GM10266 (cell line): ENCODE results near the gene OR52B2.

Experiments
- DNase-seq: peaks from one replicate; pipeline ENCODE4 v3.0.0; 2012; ENCODE audit errors: extremely low spot score
- TF ChIP-seq, protein P1 (sequence below): IDR thresholded peaks from 2 replicates; pipeline ENCODE4 v1.5.1; 2012; ENCODE audit warnings: mild to moderate bottlenecking, low read depth; ENCODE audit not compliant: control insufficient read depth, insufficient read depth; ENCODE audit errors: missing control alignments

The OR52B2 gene

DNA sequence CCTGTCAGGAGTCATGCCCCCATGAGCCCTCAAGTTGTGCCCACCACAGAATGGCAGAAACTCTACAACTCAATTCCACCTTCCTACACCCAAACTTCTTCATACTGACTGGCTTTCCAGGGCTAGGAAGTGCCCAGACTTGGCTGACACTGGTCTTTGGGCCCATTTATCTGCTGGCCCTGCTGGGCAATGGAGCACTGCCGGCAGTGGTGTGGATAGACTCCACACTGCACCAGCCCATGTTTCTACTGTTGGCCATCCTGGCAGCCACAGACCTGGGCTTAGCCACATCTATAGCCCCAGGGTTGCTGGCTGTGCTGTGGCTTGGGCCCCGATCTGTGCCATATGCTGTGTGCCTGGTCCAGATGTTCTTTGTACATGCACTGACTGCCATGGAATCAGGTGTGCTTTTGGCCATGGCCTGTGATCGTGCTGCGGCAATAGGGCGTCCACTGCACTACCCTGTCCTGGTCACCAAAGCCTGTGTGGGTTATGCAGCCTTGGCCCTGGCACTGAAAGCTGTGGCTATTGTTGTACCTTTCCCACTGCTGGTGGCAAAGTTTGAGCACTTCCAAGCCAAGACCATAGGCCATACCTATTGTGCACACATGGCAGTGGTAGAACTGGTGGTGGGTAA is 29.2 kb upstream of the OR52B2 start, which contains the start of gene OR52W1:
Gene OR52W1, plus strand, starts transcription at position 51 of the 637 bp plus-strand sequence. Its CDS starts 0 bp downstream, at position 51.
- TF ChIP-seq, protein P1, sequence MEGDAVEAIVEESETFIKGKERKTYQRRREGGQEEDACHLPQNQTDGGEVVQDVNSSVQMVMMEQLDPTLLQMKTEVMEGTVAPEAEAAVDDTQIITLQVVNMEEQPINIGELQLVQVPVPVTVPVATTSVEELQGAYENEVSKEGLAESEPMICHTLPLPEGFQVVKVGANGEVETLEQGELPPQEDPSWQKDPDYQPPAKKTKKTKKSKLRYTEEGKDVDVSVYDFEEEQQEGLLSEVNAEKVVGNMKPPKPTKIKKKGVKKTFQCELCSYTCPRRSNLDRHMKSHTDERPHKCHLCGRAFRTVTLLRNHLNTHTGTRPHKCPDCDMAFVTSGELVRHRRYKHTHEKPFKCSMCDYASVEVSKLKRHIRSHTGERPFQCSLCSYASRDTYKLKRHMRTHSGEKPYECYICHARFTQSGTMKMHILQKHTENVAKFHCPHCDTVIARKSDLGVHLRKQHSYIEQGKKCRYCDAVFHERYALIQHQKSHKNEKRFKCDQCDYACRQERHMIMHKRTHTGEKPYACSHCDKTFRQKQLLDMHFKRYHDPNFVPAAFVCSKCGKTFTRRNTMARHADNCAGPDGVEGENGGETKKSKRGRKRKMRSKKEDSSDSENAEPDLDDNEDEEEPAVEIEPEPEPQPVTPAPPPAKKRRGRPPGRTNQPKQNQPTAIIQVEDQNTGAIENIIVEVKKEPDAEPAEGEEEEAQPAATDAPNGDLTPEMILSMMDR: no peak
- DNase-seq: no peak

DNA sequence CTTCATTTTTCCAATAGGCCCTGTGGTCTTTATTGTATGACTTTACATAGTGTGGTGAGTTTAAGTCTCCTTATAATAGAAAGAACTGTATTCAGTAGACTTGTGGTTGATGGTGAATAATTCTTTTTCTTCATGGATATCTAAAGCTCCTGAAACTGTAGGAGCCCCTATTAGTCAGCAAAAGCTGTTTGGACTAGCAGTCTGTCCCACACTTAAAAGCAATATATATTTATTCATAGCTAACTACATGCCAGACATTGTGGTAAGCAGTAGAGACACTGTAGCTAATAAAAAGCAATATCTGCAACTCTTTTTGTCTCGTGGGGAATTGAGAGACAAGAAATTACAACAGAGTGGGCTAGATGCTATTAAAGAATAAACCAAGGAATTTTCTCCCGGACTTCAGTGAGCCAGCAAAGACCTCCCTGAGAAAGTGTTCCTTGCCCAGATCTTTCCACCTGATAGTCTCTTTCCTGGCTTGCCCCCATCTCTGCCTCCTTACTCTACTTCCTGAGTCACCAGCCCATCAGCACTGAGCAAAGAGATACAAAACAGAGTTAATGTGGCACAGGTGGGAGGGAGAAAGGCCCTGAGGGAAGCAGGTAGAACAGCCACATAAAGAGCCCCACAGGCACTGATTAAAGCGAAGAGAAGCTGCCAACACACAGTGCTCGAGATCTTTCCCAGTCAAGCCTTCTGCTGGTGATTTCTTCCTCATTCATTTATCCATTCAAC is 27.5 kb upstream of the OR52B2 start:
- no peak for DNase-seq
- TF ChIP-seq, protein P1: no peak

DNA sequence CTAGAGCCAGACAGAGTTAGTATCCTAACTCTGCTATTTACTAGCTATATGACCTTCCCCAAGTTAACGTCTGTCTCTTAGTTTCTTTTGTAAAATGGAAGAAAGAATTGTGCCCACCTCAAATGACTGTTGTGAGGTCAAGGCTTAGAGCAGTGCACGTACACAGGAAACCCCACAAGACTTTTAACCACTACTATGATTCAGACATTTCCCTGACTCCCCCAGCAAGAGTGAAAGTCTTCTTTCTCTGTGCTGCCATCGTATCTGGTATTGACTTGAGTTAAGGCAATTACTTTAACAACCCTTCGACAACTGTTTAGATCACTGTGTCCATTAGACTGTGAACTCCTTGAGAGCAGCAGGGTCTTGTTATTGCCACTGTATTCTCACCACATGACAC is 26.3 kb upstream of the OR52B2 start:
- TF ChIP-seq, protein P1: no peak
- no peak for DNase-seq

DNA sequence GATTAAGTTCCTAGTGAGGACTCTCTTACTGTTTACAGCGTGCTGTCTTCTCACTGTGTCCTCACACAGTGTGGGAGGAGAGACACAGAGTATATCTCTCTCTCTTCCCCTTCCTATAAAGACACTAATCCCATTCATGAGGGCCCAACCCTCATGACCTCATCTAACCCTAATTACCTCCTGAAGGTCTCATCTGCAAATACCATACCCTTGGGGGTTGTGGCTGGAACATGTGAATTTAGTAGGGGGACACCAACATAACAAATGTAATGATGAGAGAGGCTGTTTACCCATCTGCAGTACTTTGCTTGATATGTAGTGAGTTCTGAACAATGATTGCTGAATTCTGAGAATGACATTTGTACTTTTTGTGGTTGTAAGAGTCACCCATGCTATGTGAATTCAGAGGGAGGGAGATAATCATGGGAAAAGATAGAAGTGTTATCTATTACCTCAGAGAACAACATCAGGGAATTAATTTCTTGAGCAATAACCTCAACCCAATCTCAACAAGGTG is 24.0 kb upstream of the OR52B2 start:
- TF ChIP-seq, protein P1: no peak
- no peak for DNase-seq

- TF ChIP-seq, protein P1: no peak
- no peak for DNase-seq
Observed at GRCh38 chr11:6191742-6192141, 21.6 kb upstream of the OR52B2 start.

- TF ChIP-seq, protein P1: no peak
- no peak for DNase-seq
Observed at GRCh38 chr11:6175440-6175839, 5.3 kb upstream of the OR52B2 start.

GRCh38 chr11:6156628-6157359 is 13.3 kb downstream of the OR52B2 start:
- TF ChIP-seq, protein P1: no peak
- no peak for DNase-seq
